DMS79 (cell line): ENCODE data around the gene PACSIN2.
"Not testable (repeated sequence)": the region's sequence is repeated elsewhere in the genome, so short reads cannot be mapped to it uniquely, and the experiment has no call there.

Source experiments
- DNase-seq: peaks from one replicate; lab custom pipeline; 2025; lab: John Stamatoyannopoulos, UW

The PACSIN2 gene

DNA sequence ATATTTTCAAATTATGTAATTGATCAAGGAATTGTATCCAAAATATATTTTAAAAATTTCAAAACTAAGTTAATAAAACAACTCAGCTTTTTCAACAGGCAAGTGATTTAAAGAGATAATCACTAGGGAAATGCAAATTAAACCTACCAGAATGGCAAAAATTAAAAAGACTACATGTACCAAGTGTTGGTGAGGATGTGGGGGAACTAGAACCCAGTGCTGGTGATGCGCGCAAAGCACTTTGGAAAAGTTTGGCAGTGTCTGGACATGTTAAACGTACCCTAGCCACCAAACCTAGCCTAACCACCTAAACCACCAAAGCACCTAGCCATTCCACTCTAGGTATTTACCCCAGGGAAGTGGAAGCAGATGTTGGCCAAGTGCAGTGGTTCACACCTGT is 22.9 kb downstream of the PACSIN2 start:
- DNase-seq, result no peak

GRCh38 chr22:42991010-42991651 is 23.8 kb downstream of the PACSIN2 start:
- no peak for DNase-seq

GRCh38 chr22:42990131-42990838 is 24.7 kb downstream of the PACSIN2 start:
- no peak for DNase-seq

DNA sequence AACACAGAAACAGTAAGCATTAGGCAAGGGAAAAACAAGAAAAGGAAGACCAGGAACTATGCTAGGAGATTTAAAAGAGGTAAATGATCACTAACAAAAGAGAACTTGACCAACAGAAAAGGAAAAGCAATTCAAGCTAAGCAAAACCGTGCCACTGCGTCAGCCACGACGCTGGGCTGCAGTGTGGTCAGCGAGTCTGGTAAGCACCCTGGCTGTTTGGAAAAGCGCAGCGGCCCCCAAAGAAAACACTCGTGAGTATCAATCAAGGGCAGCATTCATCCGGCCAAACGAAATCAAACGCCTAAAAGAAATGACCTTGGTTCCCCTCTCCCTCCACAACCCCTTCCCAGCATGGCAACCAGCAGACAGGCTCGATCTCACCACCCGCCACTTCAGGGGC is 28.8 kb downstream of the PACSIN2 start:
- no peak for DNase-seq

DNA sequence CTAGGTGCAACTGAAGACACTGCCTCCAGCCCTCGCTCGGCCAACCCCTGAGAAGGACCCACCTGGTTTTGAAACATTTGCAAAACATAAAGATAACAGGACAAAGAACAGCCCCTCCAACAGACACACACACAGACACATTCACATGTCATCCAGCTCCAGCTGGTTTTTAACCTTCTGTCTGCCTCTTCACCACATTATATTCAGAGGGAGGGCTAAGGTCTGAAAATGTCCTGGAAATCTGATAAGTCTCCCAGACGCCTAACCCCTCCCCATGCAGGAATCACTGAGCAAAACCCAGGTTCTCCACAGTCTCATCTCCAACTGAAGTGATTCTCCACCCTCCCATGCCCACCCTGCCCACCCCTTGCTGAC is 29.4 kb downstream of the PACSIN2 start:
- DNase-seq, result no peak

- no peak for DNase-seq
These were observed 30.0 kb downstream of the PACSIN2 start for GRCh38 chr22:42984814-42985530.

- DNase-seq, result no peak
These were observed 30.6 kb downstream of the PACSIN2 start for GRCh38 chr22:42984397-42984796.

- DNase-seq, result no peak
These were observed 31.5 kb downstream of the PACSIN2 start for GRCh38 chr22:42983470-42983869.

DNA sequence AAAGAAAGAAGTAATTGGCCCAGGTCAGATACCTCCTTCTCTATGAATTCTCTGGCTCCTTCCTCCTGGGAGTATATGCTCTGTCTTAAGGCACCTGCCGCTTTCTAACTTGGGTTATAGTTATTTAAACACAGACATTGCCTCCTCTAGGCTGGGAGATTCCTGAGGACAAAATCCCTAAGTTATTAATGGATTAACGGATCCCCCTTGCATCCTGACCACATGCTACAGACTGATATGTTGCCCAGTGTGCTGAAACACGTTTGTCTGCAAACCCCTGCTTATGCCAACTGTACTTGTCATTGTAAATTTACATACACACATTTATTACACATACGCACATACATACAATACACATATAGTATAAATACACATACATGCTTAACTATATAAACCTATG is 35.3 kb downstream of the PACSIN2 start:
- DNase-seq, result no peak

DNA sequence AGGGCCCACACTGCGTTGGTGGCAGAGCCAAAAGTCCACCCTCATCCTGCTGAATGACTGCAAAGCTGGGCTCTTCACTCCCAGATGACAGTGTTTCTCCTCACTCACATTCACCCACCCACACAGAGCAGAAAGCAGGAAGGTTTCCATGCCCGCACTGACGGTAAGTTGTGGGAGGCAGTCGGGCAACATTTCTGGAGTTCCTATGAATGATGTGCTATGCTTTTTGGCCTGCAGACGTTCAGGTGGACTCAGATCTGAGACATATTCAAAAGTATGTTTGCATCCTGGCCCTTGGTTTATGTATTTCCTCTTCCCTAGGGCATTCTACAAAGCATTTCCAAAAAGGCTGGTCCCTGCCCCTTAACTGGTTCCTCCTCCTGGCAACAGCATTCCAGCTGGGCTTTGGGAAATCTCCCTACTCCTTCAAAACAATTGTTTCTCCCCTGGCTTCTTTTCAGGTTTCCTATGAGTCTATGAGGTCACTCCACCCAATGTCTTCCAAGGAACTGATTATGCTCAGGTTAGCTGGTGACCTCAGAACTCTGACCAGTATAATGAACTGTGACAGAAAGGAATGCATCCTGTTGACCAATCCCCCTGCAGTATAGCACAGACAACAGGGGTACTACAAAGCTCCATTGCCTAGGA is 36.4 kb downstream of the PACSIN2 start:
- no peak for DNase-seq

DNA sequence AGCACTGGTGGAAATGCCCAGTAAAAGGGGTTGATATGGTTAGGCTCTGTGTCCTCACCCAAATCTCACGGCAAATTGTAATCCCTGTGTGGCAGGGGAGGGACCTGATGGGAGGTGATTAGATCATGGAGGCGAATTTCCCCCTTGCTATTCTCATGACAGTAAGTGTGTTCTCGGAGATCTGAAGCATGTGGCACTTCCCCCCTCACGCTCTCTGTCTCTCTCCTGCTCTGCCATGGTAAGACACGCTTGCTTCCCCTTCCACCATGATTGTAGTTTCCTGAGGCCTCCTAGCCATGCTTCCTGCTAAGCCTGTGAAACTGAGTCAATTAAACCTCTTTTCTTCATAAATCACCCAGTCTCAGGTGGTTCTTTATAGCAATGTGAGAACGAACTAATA is 37.4 kb downstream of the PACSIN2 start:
- no peak for DNase-seq

DNA sequence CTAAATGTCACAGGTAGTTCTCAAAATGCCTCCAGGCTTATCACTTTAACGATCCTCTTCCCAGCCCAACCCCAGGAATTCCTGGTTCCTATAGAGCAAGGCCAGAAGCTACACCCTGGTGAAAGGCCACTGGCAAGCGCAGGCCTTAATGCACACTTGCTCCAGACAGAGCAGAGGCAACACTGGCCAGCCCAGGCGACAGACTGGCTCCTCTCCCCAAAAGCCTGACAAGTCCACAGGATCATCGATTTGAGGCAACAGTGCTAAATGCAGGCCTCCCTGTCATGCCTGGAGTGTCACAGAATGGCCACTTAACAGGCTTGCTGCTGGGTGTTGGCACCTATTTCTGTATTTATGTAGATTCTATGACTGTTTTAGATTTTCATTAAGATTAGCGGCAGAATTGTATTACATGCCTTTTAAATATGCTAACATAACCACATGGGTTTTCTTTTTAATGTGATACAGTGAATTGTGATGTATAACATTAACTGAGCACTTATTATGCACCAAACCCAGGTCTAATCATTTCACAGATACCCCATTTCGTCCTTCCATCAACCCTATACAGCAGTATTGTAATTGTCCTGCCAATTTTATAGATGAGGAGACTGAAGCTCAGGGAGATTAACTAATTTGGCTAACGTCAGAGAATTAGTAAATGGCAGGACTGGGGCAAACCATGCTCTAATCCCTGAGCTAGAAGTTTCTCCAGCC is 38.6 kb downstream of the PACSIN2 start:
- DNase-seq, result no peak

DNA sequence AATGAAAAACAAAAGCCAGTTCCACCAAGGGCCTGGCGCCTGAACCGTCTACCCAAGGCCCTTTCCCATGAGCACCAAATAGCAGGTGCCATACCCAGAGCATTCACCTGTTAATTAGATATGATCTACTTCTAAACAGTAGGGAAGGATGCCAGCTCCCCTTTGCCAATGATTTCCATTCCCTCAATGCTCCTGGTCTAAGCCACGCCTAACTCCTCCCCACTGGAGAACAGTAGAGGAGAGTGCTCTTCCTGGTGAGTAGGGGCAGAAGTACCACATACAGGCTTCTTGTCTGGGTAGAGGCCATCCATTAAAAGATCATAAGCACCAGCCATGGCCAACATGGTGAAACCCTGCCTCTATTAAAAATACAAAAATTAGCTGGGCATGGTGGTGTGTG is 40.7 kb downstream of the PACSIN2 start:
- no peak for DNase-seq

- DNase-seq, result no peak
These were observed 41.4 kb downstream of the PACSIN2 start for GRCh38 chr22:42973536-42973881.

- no peak for DNase-seq
These were observed 42.1 kb downstream of the PACSIN2 start for GRCh38 chr22:42972649-42973535.

DNA sequence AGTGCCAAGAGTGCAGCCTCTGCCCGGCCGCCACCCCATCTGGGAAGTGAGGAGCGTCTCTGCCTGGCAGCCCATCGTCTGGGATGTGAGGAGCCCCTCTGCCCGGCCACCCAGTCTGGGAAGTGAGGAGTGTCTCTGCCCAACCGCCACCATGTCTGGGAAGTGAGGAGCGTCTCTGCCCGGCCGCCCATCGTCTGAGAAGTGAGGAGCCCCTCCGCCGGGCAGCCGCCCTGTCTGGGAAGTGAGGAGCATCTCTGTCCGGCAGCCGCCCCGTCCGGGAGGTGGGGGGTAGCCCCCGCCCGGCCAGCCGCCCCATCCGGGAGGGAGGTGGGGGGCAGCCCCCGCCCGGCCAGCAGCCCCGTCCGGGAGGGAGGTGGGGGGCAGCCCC is 43.5 kb downstream of the PACSIN2 start:
- not testable (repeated sequence) for DNase-seq

DNA sequence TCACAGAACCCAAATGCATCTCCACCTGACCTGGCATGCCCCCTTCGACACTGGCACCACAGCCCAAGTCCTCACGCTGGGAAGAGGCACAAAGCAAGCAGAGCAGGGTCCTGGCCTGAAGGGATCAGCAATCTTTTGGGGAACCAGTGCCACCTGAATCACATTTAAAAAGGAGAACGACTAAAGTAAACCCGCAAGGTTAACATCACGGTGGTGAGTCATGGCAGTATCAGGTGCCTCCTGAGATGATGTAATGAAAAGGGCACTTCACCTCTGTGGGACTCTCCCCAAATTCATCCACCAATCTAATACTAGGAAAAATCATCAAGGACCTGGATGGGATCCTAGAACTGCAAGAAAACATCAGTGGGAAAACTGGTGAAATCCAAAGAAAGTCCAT is 44.9 kb downstream of the PACSIN2 start:
- DNase-seq, result no peak

DNA sequence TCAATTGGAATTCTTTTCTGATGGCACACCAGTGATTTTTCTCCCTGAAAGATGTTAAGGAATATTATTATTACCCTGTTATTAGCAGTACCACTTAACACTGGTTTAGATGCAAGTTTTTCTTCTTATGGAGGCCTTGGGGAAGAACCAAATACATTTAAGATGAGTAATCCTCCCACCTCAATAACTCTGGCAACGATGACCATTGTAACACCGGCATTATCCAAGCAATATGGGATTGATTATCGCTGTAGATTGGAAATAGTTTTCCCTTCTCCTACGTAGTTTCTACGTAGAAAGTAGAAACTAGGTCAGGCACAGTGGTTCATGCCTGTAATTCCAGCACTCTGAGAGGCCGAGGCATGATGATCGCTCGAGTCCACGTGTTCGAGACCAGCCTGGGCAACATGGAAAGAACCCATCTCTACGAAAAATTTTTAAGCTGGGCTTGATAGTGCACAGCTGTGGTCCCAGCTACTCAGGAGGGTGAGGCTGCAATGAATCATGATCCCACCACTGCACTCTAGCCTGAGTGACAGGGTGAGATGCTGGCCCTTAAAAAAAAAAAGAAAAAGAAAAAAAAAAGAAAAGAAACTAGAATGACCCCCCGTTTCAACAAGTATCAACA is 45.5 kb downstream of the PACSIN2 start:
- DNase-seq, result no peak

DNA sequence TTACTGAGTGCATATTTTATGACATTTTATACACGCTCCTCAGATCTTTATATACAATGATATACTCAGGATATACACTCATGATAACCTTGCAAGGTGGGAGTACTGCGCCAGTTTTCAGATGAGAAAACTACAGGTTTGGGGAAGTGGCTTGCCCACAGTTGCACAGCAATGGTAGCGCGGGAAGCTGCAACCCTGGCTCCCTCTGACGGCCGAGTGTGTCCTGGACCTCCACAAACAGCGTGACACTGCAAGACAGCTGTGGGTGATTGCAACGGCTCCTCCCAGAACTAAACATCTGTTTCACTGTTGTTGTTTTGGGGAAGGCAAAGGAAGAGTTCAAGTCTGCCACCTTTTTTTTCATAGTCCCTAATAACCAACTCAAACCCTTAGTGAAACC is 47.0 kb downstream of the PACSIN2 start:
- no peak for DNase-seq

DNA sequence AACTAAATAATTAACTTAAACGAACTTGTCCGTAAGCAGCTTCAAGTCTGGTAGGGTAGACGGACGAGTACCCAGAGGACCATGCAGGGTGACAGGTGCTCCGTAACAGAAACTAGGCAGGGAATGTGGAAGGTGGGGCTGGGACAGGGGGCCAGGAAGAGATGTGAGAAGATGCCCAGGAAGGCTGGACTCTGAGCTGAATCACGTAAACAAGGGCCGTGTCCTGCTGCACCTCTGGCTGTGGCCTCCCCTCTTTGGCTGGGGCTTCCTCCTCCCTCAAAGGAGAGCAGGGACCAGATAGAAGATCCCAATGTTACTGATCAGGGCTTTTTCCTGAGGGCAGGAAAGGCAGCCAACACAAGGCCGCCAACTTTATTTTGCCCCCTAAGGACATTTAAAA is 47.9 kb downstream of the PACSIN2 start:
- DNase-seq, result no peak

DNA sequence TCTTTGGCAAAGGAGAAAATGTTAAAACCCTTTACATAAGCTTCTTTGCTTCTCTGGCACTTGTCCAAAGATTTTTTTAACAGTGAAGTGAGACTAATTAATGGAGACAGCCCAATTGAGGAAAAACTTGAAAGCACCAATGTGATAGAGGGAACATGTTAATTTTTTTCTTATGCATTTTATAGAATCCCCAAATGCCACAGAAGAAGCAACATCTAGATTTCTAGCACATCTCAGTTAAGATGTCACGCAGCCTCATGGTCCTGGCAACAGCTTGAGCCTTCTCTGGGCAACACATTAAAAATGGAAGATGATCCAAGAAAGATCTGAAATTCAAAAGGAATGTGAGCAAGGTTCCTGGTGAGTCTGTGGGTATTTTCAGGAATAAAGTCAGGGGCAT is 48.5 kb downstream of the PACSIN2 start:
- no peak for DNase-seq
